HepG2 (cell line): ENCODE results near the gene ZG16B. TPM values are rescaled to one million over a fixed set of nuclear protein-coding genes. Genes with fewer than 3 reads are reported as not detected.

ENCODE experiments used
- ATAC-seq: fragments of 200-7000 bp; cut with Tn5 transposase; 3 replicates; pipeline ENCODE4 v1.9.1; 2020; ENCODE audit warnings: mild to moderate bottlenecking, moderate library complexity
- BruUV-seq: library from RNA; stranded (reverse); fragments of 400-500 nt; replicated peaks from 2 replicates; lab custom pipeline; 2021; lab: Mats Ljungman, UMichigan
- CTCF ChIA-PET: fragments of 300-600 bp; formaldehyde crosslinking; extraction: SDS; loops from one replicate; lab custom pipeline; 2021; ENCODE audit warnings: low total read pairs, inconsistent platforms, low intra/inter-chr PET ratio; lab: Yijun Ruan, JAX
- POLR2A ChIA-PET: fragments of 350-600 bp; sonication (Branson Sonifier 250); formaldehyde crosslinking; loops from one replicate; lab custom pipeline; 2020; ENCODE audit warnings: antibody characterized with exemption, inconsistent platforms; lab: Yijun Ruan, JAX
- DNase-seq: peaks from one replicate; pipeline ENCODE4 v3.0.0-alpha.2; 2015; ENCODE audit warnings: low spot score
- FAIRE-seq: peaks from 3 replicates; lab custom pipeline; 2011; peaks lifted over from hg19 to GRCh38; lab: Jason Lieb, UNC
- H2AFZ ChIP-seq: one replicate; pipeline ENCODE4 v1.6.1; 2011; ENCODE audit warnings: low read length, inconsistent platforms
- H3K27ac ChIP-seq: fragments of 300-600 bp; 3 replicates; pipeline ENCODE4 v1.8.0; 2011; ENCODE audit warnings: mixed run types, mild to moderate bottlenecking, mixed read lengths, low read length, inconsistent platforms; ENCODE audit not compliant: insufficient read depth; ENCODE audit errors: extremely low read length
- H3K27me3 ChIP-seq, 2 experiments: fragments of 200-600 bp in 1 of 2; 2 replicates in 1 of 2; 3 replicates in 1 of 2; pipeline versions ENCODE4 v1.6.0 to v1.8.0; 2011; ENCODE audit warnings: low read length in 2 of 2, mild to moderate bottlenecking in 2 of 2, moderate library complexity in 2 of 2, inconsistent platforms in 1 of 2; ENCODE audit not compliant: insufficient read depth in 2 of 2, control insufficient read depth in 1 of 2
- H3K36me3 ChIP-seq, 2 experiments: fragments of 200-600 bp in 1 of 2; replicated peaks in 1 of 2; 2 replicates in 1 of 2; 3 replicates in 1 of 2; pipeline versions ENCODE4 v1.5.1 to v1.8.0; 2011; ENCODE audit warnings: low read length in 2 of 2, inconsistent platforms in 1 of 2; ENCODE audit not compliant: insufficient read depth in 2 of 2, control insufficient read depth in 1 of 2
- H3K4me1 ChIP-seq: 2 replicates; pipeline ENCODE4 v1.5.1; 2012; ENCODE audit warnings: low read length, inconsistent platforms; ENCODE audit not compliant: insufficient read depth
- H3K4me2 ChIP-seq: 2 replicates; pipeline ENCODE4 v1.6.0; 2011; ENCODE audit warnings: low read depth, low read length, inconsistent platforms
- H3K4me3 ChIP-seq, 3 experiments: fragments of 200-600 bp in 1 of 3; sonication (generic), shearing (Covaris generic) in 1 of 3; replicated peaks in 1 of 3; 2 replicates each; pipeline ENCODE4 v1.5.1; 2011 to 2016; ENCODE audit warnings: low read length in 3 of 3, inconsistent platforms in 2 of 3, low read depth in 2 of 3, mild to moderate bottlenecking in 2 of 3, control low read depth in 1 of 3, mixed read lengths in 1 of 3; ENCODE audit not compliant: insufficient read depth in 1 of 3
- H3K79me2 ChIP-seq: one replicate; pipeline ENCODE4 v1.6.1; 2011; ENCODE audit warnings: low read length, inconsistent platforms; ENCODE audit not compliant: insufficient read depth
- H3K9ac ChIP-seq: 2 replicates; pipeline ENCODE4 v1.6.0; 2011; ENCODE audit warnings: mild to moderate bottlenecking, low read depth, low read length, inconsistent platforms; ENCODE audit not compliant: insufficient read depth
- H3K9me3 ChIP-seq: 2 replicates; pipeline ENCODE4 v1.5.1; 2012; ENCODE audit warnings: mild to moderate bottlenecking, low read length
- H4K20me1 ChIP-seq: 2 replicates; pipeline ENCODE4 v1.6.0; 2011; ENCODE audit warnings: inconsistent platforms, mild to moderate bottlenecking, low read length, moderate library complexity; ENCODE audit not compliant: insufficient read depth
- GLI4 ChIP-seq: sonication (generic); formaldehyde crosslinking; IDR thresholded peaks from 2 replicates; pipeline ENCODE4 v1.5.1; 2020; ENCODE audit warnings: missing genetic modification reagents, mild to moderate bottlenecking, moderate library complexity, borderline replicate concordance
- MTF1 ChIP-seq: sonication (generic); formaldehyde crosslinking; IDR thresholded peaks from 2 replicates; pipeline ENCODE4 v1.5.0; 2020; ENCODE audit warnings: missing genetic modification reagents
- SRF ChIP-seq: IDR thresholded peaks from 2 replicates; pipeline ENCODE4 v1.6.1; 2011; ENCODE audit warnings: mild to moderate bottlenecking, low read depth, low read length, moderate library complexity
- TEAD2 ChIP-seq: sonication (generic); formaldehyde crosslinking; IDR thresholded peaks from 2 replicates; pipeline ENCODE4 v1.9.0; 2021; ENCODE audit warnings: missing genetic modification reagents
- ZNF143 ChIP-seq: sonication (generic); formaldehyde crosslinking; IDR thresholded peaks from 2 replicates; pipeline ENCODE4 v1.4.0; 2020; ENCODE audit warnings: missing genetic modification reagents
- ZNF207 ChIP-seq: fragments of 450-650 bp; IDR thresholded peaks from 2 replicates; pipeline ENCODE4 v1.6.1; 2016; ENCODE audit warnings: antibody characterized with exemption, borderline replicate concordance
- ZNF432 ChIP-seq: sonication (generic); formaldehyde crosslinking; IDR thresholded peaks from 2 replicates; pipeline ENCODE4 v1.5.0; 2020; ENCODE audit warnings: missing genetic modification reagents, mild to moderate bottlenecking, borderline replicate concordance
- ZNF549 ChIP-seq: sonication (generic); formaldehyde crosslinking; IDR thresholded peaks from 2 replicates; pipeline ENCODE4 v1.5.0; 2020; ENCODE audit warnings: missing genetic modification reagents
- WGBS: methylation state at CpG from one replicate; pipeline ENCODE4 v1.1.6; 2017; ENCODE audit warnings: low lambda C conversion rate; 5-methylcytosine and 5-hydroxymethylcytosine counted together
- in situ Hi-C: cut with HindIII; loops from 2 replicates; pipeline ENCODE4 v1.10.0; 2017; ENCODE audit warnings: low pct_unique_long_range_greater_than_20kb; ENCODE audit not compliant: extremely low pct_ligation_motif_present
- intact Hi-C: fragments of 100-400 bp; cut with micrococcal nuclease; formaldehyde crosslinking; loops from one replicate; pipeline ENCODE4 v1.10.0; 2022; ENCODE audit not compliant: unreplicated experiment
- polyA plus RNA-seq, 8 experiments: library from polyadenylated mRNA; depleted of rRNA in 3 of 8; stranded (reverse) in 7 of 8; unstranded in 1 of 8; fragments of >200 nt; fragmentation: Illumina TruSeq in 4 of 8; extraction: Trizol in 4 of 8; gene quantifications; 2 replicates each; pipeline versions ENCODE4 v1.2.1 to v1.2.3, GENCODE V29; 2011 to 2016; ENCODE audit warnings: low read depth in 4 of 8, missing spikeins in 1 of 8, mixed read lengths in 1 of 8; ENCODE audit not compliant: insufficient read depth in 1 of 8
- total RNA-seq, 5 experiments: library from RNA; depleted of rRNA; stranded (reverse); fragments of >200 nt; fragmentation: Illumina TruSeq; extraction: Trizol; gene quantifications; 2 replicates each; pipeline ENCODE4 v1.2.3, GENCODE V29; 2016; ENCODE audit warnings: low read depth in 1 of 5
- TF ChIP-seq, protein P1 (sequence below): sonication (generic); formaldehyde crosslinking; conservative IDR thresholded peaks from 2 replicates; pipeline ENCODE4 v1.4.0; 2020; ENCODE audit warnings: mild to moderate bottlenecking, missing genetic modification reagents, moderate library complexity
- TF ChIP-seq, protein P2 (sequence below): sonication (generic); formaldehyde crosslinking; IDR thresholded peaks from 2 replicates; pipeline ENCODE4 v1.4.0; 2020; ENCODE audit warnings: missing genetic modification reagents

The ZG16B gene
- total and polyA plus RNA-seq, 2 of the 13 experiments (the other 11 are each of a cell fraction or from before 2014, with no cell fraction given), result 1.5 to 11.3 TPM

DNA sequence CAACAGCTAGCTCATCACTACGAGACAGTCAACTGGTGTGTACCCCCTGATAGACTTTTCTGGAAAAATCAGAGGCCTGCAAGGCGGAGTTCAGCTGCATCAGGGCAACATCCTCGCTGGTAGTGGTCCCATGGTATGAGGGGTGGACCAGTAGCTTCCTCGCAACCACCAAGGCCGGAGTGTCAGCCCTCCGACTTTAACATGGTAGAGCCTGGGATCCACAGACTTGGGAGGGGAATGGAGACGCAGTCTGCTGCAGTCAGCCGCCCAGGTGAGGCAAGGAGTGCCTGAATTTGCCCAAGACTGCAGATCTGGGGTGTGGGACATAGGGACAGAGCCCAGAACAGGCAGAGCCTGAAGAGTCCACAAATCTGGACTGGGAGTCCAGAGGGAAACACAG, 13.4 kb downstream of the ZG16B start:
- intact Hi-C loops, result no loop called here
- Histone ChIP-seq H4K20me1 (no peaks in the 10 kb centered on the region), H3K9me3 (no peaks in the 10 kb centered on the region), H3K4me2 (no peak overlapping the region), H3K4me1 (peaks cover 20% of the 10 kb centered on the region), H2AFZ (no peak overlapping the region), H3K27me3 (peaks cover 3 to 11% of the 10 kb centered on the region in 2 experiments; a peak in 2 of 5 replicates), H3K36me3 (no peaks in the 10 kb centered on the region), H3K9ac (no peak overlapping the region), H3K79me2 (no peaks in the 10 kb centered on the region), H3K27ac (no peak overlapping the region), H3K4me3 (no peak overlapping the region)
- WGBS, result 44% methylated on average over 7 of the region's 8 CpGs
- no peak for DNase-seq
- no TSS peak for BruUV-seq
- TF ChIP-seq SRF (no peak), ZNF143 (no peak), ZNF549 (no peak), ZNF432 (no peak), GLI4 (CRISPR knock-in tag) (no peak), ZNF207 (no peak), TEAD2 (CRISPR knock-in tag) (no peak), MTF1 (CRISPR knock-in tag) (no peak)
- TF ChIP-seq, protein P1, sequence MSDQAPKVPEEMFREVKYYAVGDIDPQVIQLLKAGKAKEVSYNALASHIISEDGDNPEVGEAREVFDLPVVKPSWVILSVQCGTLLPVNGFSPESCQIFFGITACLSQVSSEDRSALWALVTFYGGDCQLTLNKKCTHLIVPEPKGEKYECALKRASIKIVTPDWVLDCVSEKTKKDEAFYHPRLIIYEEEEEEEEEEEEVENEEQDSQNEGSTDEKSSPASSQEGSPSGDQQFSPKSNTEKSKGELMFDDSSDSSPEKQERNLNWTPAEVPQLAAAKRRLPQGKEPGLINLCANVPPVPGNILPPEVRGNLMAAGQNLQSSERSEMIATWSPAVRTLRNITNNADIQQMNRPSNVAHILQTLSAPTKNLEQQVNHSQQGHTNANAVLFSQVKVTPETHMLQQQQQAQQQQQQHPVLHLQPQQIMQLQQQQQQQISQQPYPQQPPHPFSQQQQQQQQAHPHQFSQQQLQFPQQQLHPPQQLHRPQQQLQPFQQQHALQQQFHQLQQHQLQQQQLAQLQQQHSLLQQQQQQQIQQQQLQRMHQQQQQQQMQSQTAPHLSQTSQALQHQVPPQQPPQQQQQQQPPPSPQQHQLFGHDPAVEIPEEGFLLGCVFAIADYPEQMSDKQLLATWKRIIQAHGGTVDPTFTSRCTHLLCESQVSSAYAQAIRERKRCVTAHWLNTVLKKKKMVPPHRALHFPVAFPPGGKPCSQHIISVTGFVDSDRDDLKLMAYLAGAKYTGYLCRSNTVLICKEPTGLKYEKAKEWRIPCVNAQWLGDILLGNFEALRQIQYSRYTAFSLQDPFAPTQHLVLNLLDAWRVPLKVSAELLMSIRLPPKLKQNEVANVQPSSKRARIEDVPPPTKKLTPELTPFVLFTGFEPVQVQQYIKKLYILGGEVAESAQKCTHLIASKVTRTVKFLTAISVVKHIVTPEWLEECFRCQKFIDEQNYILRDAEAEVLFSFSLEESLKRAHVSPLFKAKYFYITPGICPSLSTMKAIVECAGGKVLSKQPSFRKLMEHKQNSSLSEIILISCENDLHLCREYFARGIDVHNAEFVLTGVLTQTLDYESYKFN (CRISPR knock-in tag), result no peak
- TF ChIP-seq, protein P2, sequence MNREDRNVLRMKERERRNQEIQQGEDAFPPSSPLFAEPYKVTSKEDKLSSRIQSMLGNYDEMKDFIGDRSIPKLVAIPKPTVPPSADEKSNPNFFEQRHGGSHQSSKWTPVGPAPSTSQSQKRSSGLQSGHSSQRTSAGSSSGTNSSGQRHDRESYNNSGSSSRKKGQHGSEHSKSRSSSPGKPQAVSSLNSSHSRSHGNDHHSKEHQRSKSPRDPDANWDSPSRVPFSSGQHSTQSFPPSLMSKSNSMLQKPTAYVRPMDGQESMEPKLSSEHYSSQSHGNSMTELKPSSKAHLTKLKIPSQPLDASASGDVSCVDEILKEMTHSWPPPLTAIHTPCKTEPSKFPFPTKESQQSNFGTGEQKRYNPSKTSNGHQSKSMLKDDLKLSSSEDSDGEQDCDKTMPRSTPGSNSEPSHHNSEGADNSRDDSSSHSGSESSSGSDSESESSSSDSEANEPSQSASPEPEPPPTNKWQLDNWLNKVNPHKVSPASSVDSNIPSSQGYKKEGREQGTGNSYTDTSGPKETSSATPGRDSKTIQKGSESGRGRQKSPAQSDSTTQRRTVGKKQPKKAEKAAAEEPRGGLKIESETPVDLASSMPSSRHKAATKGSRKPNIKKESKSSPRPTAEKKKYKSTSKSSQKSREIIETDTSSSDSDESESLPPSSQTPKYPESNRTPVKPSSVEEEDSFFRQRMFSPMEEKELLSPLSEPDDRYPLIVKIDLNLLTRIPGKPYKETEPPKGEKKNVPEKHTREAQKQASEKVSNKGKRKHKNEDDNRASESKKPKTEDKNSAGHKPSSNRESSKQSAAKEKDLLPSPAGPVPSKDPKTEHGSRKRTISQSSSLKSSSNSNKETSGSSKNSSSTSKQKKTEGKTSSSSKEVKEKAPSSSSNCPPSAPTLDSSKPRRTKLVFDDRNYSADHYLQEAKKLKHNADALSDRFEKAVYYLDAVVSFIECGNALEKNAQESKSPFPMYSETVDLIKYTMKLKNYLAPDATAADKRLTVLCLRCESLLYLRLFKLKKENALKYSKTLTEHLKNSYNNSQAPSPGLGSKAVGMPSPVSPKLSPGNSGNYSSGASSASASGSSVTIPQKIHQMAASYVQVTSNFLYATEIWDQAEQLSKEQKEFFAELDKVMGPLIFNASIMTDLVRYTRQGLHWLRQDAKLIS (CRISPR knock-in tag), result no peak
- ChIA-PET POLR2A (interaction anchor here (1.1 kb wide), 1 partner anchor 62 kb away, joined by 3 read pairs; no protein-coding TSS in a partner anchor), CTCF (no interaction called here)
- in situ Hi-C loops, result no loop called here
- no peak for ATAC-seq
- FAIRE-seq, result no peak
